GM10266 (cell line): Measurements from ENCODE around the gene RBM43.

Experiments used
- DNase-seq: peaks from one replicate; pipeline ENCODE4 v3.0.0; 2012; ENCODE audit errors: extremely low spot score
- CTCF ChIP-seq: IDR thresholded peaks from 2 replicates; pipeline ENCODE4 v1.5.1; 2012; ENCODE audit warnings: mild to moderate bottlenecking, low read depth; ENCODE audit not compliant: control insufficient read depth, insufficient read depth; ENCODE audit errors: missing control alignments

The RBM43 gene

GRCh38 chr2:151267537-151267936 lies 5.9 kb upstream of the RBM43 start:
- DNase-seq = no peak
- TF ChIP-seq CTCF = no peak

- no peak for TF ChIP-seq CTCF
- no peak for DNase-seq
These were observed 4.3 kb upstream of the RBM43 start for GRCh38 chr2:151265991-151266390.

GRCh38 chr2:151264157-151264825 lies 2.6 kb upstream of the RBM43 start:
- TF ChIP-seq CTCF = no peak
- no peak for DNase-seq

GRCh38 chr2:151262629-151263028 lies 966 bp upstream of the RBM43 start:
- no peak for TF ChIP-seq CTCF
- no peak for DNase-seq

DNA sequence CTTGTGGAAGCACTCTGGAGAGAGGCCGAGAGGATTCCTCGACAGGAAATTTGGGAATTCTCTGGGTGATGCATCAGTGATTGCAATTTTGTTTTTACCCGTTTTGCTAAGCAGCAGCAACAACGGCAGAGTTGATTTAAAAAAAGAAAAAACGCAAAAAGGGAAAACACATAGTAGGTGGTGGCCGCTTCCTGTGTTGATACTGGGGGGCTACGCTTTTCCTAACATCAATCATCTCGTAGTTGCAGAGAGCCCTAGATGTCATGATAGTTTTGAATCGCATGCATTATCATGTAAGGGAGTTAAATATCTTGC lies 271 bp upstream of the RBM43 start:
- TF ChIP-seq CTCF = no peak
- DNase-seq = peak; percentile 21

- peak; percentile 21 for DNase-seq
- TF ChIP-seq CTCF = no peak
These were observed 961 bp downstream of the RBM43 start for GRCh38 chr2:151260573-151261230.

DNA sequence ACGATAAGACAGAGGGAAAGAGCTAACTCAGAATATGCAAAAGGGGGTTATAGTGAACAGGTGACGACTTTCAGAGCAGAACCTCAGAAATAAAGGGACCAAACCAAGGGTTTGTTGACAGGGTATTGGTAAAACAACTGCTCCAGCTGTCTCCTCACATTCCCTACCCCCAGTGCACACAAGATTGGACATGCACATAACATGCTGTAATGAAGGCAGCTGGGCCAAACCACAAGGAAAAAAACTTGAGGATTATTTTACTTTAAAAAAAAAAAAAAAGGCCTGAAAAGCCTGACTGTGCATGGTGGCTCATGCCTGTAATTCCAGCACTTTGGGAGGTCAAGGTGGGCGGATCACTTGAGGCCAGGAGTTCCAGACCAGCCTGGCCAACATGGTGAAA lies 3.5 kb downstream of the RBM43 start:
- DNase-seq = no peak
- no peak for TF ChIP-seq CTCF
